HG03457 (cell line): ENCODE data around the gene C19orf85.
"Not testable (repeated sequence)": the region's sequence is repeated elsewhere in the genome, so short reads cannot be mapped to it uniquely, and the experiment has no call there.

Experiments
- ATAC-seq: cut with Tn5 transposase; IDR thresholded peaks from one replicate; pipeline ENCODE4 v1.9.1; 2021; ENCODE audit warnings: moderate number of reproducible peaks; ENCODE audit not compliant: unreplicated experiment

The C19orf85 gene

GRCh38 chr19:55442372-55442961 lies 22.1 kb downstream of the C19orf85 start:
- no peak for ATAC-seq

GRCh38 chr19:55441692-55442321 lies 22.7 kb downstream of the C19orf85 start:
- no peak for ATAC-seq

- no peak for ATAC-seq
These were observed 23.2 kb downstream of the C19orf85 start for GRCh38 chr19:55441319-55441691.

- ATAC-seq: no peak
These were observed 24.0 kb downstream of the C19orf85 start for GRCh38 chr19:55440411-55441105.

- no peak for ATAC-seq
These were observed 25.5 kb downstream of the C19orf85 start for GRCh38 chr19:55439052-55439451.

- ATAC-seq: no peak
These were observed 27.1 kb downstream of the C19orf85 start for GRCh38 chr19:55437410-55437809.

- ATAC-seq: no peak
These were observed 27.7 kb downstream of the C19orf85 start for GRCh38 chr19:55436847-55437246.

GRCh38 chr19:55435020-55435419 lies 29.5 kb downstream of the C19orf85 start:
- ATAC-seq: no peak

DNA sequence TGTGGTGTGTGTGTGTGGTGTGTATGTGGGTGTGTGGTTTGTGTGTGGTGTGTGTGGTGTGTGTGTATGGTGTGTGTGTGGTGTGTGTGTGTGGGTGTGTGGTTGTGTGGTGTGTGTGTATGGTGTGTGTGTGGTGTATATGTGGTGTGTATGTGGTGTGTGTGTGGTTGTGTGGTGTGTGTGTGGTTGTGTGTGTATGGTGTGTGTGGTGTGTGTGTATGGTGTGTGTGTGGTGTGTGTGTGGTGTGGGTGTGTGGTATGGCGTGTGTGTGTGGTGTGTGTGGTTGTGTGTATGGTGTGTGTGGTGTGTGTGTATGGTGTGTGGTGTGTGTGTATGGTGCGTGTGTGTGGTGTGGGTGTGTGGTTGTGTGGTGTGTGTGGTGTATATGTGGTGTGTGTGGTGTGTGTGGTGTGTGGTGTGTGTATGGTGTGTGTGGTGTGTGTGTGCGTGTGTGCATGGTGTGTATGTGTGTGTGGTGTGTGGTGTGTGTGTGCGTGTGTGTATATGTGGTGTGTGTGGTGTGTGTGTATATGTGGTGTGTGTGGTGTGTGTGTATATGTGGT lies 30.1 kb downstream of the C19orf85 start:
- ATAC-seq: no peak

GRCh38 chr19:55433292-55433691 lies 31.3 kb downstream of the C19orf85 start:
- ATAC-seq: no peak

DNA sequence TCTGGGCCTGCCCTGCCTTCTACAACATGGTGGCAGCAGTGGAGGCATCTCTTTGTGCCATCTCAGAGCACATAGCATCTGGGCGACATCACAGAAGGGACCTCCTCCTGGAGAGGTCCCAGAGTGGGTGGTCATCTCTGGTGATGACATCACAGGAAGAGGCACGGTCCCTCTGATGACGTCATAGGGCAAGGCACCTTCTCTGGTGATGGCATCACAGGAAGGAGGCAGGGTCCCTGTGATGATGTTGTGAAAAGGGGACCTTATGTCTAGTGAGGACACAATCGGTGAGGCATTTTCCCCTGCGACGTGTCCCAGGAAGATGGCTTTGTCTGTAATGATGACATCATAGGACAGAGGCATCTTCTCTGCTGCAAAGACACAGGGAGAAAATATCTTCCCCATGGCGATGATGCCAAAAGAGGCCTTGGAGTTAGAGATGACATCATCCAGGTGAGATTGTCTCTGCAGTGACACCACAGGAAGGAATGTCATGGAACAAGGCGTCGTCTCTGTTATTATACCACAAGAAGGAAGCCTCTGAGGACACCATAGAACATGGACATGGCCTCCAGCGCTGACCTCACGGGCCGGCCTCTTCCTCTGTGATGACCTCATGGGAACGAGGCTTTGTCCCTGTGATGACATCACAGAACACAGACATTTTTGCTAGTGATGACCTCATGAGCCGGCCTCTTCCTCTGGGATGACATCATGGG lies 32.2 kb downstream of the C19orf85 start:
- ATAC-seq: no peak

DNA sequence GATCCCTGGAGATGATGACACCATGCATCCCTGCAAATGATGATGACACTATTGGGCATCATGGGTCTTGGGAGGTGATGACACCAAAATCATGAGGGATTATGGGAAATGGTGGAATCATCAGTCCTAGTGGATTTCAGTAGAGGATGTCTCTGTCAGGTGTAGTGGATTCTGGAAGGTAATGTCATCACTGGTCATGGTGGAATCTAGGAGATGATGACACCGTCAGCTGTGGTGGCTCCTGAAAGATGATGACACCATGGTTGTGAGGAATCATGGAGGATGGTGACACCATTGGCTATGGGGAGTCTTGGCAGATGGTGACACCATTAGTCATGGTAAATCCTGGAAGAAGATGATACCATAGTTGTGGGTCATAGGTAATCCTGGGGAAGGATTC lies 33.4 kb downstream of the C19orf85 start:
- no peak for ATAC-seq

GRCh38 chr19:55426042-55426441 lies 38.5 kb downstream of the C19orf85 start:
- ATAC-seq: no peak

GRCh38 chr19:55424518-55424917 lies 40.0 kb downstream of the C19orf85 start:
- no peak for ATAC-seq

DNA sequence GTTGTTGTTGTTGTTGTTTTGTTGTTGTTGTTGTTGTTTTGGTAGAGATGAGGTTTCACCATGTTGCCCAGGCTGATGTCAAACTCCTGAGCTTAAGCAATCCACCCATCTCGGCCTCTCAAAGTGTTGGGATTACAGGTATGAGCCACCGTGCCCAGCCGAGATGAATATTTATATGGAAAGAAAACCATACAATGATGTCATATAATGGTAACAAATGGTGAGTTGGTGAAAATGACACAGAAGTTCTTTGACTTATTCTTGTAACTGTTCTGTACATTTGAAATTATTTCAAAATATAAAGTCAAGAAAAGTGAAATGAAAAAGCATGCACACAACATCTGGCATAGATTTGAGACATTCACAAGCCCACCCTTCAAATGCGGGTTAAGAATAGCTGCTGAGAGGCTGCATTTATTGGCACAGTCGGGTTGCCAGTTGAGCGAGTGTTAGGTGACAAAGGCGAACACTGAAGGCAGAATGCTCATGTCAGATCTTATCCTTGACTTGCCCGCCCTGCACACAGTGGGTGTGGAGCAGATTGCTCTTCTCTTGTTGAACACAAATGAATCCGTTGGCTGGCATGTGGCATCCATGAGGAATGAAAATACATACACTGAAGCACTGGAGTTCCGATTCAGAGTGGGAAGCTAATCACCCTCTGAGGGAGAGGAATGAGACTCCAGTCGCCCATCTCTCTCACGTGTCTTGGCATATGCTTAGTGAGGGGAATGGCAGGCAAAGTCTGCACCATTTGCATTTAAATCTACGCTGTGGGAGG lies 41.1 kb downstream of the C19orf85 start:
- no peak for ATAC-seq

- ATAC-seq: not testable (repeated sequence)
These were observed 43.3 kb downstream of the C19orf85 start for GRCh38 chr19:55421281-55421680.

DNA sequence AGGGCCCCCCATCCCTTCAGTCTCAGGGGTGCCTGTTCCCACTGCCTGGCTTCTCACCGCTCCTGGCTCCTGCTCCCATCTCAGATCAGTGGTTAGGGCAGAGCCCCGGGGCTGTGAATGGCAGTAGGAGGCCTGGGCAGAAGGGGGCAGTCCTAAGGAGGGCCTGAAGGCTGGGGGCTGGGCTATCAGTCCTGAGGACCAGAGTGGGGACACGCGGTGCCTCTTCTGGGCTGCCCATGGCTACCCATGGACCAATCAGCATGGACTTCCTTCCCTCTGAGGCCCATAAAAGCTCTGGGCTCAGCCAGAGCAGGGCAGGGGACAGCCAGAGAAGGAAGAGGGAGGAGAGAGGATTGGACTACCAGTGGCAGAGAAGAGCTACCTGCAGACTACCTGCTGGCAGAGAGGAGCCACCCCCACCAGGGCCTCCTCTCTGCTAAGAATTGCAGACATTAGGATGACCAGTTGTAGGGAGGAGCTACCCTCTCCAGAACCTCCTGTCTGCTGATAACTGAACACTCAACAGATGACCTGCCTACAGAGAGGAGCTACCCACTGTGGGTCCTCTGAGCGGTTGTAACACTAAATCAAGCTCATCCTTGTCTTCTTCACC lies 44.8 kb downstream of the C19orf85 start:
- ATAC-seq: no peak

GRCh38 chr19:55419103-55419502 lies 45.4 kb downstream of the C19orf85 start:
- ATAC-seq: no peak

- no peak for ATAC-seq
These were observed 46.4 kb downstream of the C19orf85 start for GRCh38 chr19:55418185-55418584.
